ENCODE data around the gene CDH16. TPM values are rescaled to one million over a fixed set of nuclear protein-coding genes. Genes with fewer than 3 reads are reported as not detected.

Gene CDH16
- total and polyA plus RNA-seq, 2 donors (not counting 3 experiments of a cell fraction or from before 2014, with no cell fraction given), result not detected

- peak overlapping the region; percentile 21 for H3K4me2 ChIP-seq (ENCODE audit: insufficient read depth, low read length)
- no peak overlapping the region for H3K4me3 ChIP-seq (replicated peaks in 1 of 3; ENCODE audit: insufficient read depth in 1 of 3, low read depth in 1 of 3, low read length in 3 of 3)
- H3K9me1 ChIP-seq (replicated peaks; ENCODE audit: control insufficient read depth, extremely low read depth, insufficient read depth, low read length), result no peaks in the 10 kb centered on the region
- ChIA-PET POLR2A (interaction anchor here (0.7 to 1.2 kb wide), 2 partner anchors 42 to 62 kb away, joined by 3 to 6 read pairs; partner anchors contain the start of genes CIAO2B and NAE1), CTCF (interaction anchor here (0.7 to 3.7 kb wide), 33 partner anchors 9 to 466 kb away, joined by 3 to 69 read pairs (median 4); partner anchors contain the start of genes CA7, CMTM2 and NAE1)
- peaks cover 12% of the 10 kb centered on the region for H3K4me1 ChIP-seq (ENCODE audit: control insufficient read depth, extremely low read depth, insufficient read depth, low read length)
- no peak overlapping the region for H3K27ac ChIP-seq (ENCODE audit: insufficient read depth, low read depth, low read length)
- dilution Hi-C loops (cut with MboI; ENCODE audit: extremely low pct_ligation_motif_present, low sequenced_read_pairs) (no loop called here), intact Hi-C loops (cut with micrococcal nuclease) (no loop called here)
- no peaks in the 10 kb centered on the region for H3K36me3 ChIP-seq (ENCODE audit: control insufficient read depth in 2 of 2, extremely low read depth in 1 of 2, insufficient read depth in 2 of 2, low read length in 2 of 2)
- FAIRE-seq, result no peak
- H3K9me3 ChIP-seq (replicated peaks; ENCODE audit: control insufficient read depth, insufficient read depth, low read length), result no peaks in the 10 kb centered on the region
- DNase-seq (ENCODE audit: low read depth, low spot score), result no peak
- H3K79me2 ChIP-seq (ENCODE audit: control insufficient read depth, insufficient read depth, low read length), result no peaks in the 10 kb centered on the region
- H3K9ac ChIP-seq (replicated peaks; ENCODE audit: extremely low read depth, insufficient read depth, low read length), result no peak overlapping the region
- peaks cover 0 to 2% of the 10 kb centered on the region in 2 experiments for H3K27me3 ChIP-seq (ENCODE audit: control insufficient read depth in 2 of 2, insufficient read depth in 2 of 2, low read length in 2 of 2)
- BruUV-seq (replicated peaks), result no TSS peak
- no peak overlapping the region for H2AFZ ChIP-seq (ENCODE audit: low read depth, low read length)
- TF ChIP-seq EZH2 (IDR thresholded peaks at IDR 0.05; ENCODE audit: borderline replicate concordance, low read depth, low read length, severe bottlenecking), result no peak
- TF ChIP-seq GATA2 (IDR thresholded peaks at IDR 0.05; ENCODE audit: insufficient read depth, insufficient read length, low read depth, low read length), result no peak
- TF ChIP-seq MYC (IDR thresholded peaks at IDR 0.05; ENCODE audit: low read depth, low read length), result no peak
- TF ChIP-seq POLR2AphosphoS5 (IDR thresholded peaks at IDR 0.05; ENCODE audit: insufficient read depth, low read depth, low read length), result no peak
- no peak for TF ChIP-seq POLR2A (IDR thresholded peaks at IDR 0.05; ENCODE audit: low read depth, low read length)
- no peak for TF ChIP-seq CTCF (IDR thresholded peaks at IDR 0.05; ENCODE audit: extremely low read depth in 1 of 2, insufficient read depth in 1 of 2, low read depth in 1 of 2, low read length in 2 of 2)
- TF ChIP-seq FOS (IDR thresholded peaks at IDR 0.05; ENCODE audit: borderline replicate concordance, insufficient read depth, low read length), result no peak
- no peak for TF ChIP-seq MAX (IDR thresholded peaks at IDR 0.05; ENCODE audit: insufficient read depth, insufficient read length)
- no peak for TF ChIP-seq JUN (IDR thresholded peaks at IDR 0.05; ENCODE audit: borderline replicate concordance, insufficient read depth, insufficient read length, low read depth)
- no peaks in the 10 kb centered on the region for H4K20me1 ChIP-seq (replicated peaks; ENCODE audit: control insufficient read depth, extremely low read depth, insufficient read depth, low read length)
Measured at GRCh38 chr16:66872559-66872942, 46.1 kb downstream of the CDH16 start.
